Measurements from ENCODE around the gene LCOR.

GRCh38 chr10:96955794-96956193 lies 123.7 kb downstream of the LCOR start:
- no peak for TF ChIP-seq POLR2A (IDR thresholded peaks at IDR 0.05; ENCODE audit: extremely low read depth, insufficient read length)
- TF ChIP-seq MAX (IDR thresholded peaks at IDR 0.05; ENCODE audit: low read depth, low read length): no peak

All from NB4 (cell line).